NK-92 (cell line): Measurements from ENCODE around the gene DICER1.
A peak's percentile ranks its signal among the peaks of the same experiment; 100 is the strongest.
"Not testable (repeated sequence)": the region's sequence is repeated elsewhere in the genome, so short reads cannot be mapped to it uniquely, and the experiment has no call there.

Source experiments
- DNase-seq: peaks from one replicate; lab custom pipeline; 2025; ENCODE audit not compliant: unreplicated experiment; lab: John Stamatoyannopoulos, UW

DICER1 gene

GRCh38 chr14:95157327-95158189, at the start of gene DICER1:
Gene DICER1 (minus strand): TSS chr14:95157529. CDS start chr14:95133458, 24,071 bp downstream.
- DNase-seq: peak; percentile 60

GRCh38 chr14:95206534-95206933, 49.2 kb upstream of the DICER1 start:
- DNase-seq: no peak

GRCh38 chr14:95204705-95205104, 47.4 kb upstream of the DICER1 start:
- DNase-seq: no peak

GRCh38 chr14:95201745-95202144, 44.4 kb upstream of the DICER1 start:
- not testable (repeated sequence) for DNase-seq

- no peak for DNase-seq
These were observed 43.1 kb upstream of the DICER1 start for GRCh38 chr14:95200404-95200803.

GRCh38 chr14:95199298-95199983, 42.1 kb upstream of the DICER1 start:
- DNase-seq: no peak

GRCh38 chr14:95198320-95198719, 41.0 kb upstream of the DICER1 start:
- no peak for DNase-seq

GRCh38 chr14:95197551-95197950, 40.2 kb upstream of the DICER1 start:
- no peak for DNase-seq

GRCh38 chr14:95196826-95197545, 39.7 kb upstream of the DICER1 start:
- DNase-seq: no peak

GRCh38 chr14:95196268-95196667, 38.9 kb upstream of the DICER1 start:
- no peak for DNase-seq

- DNase-seq: no peak
These were observed 37.7 kb upstream of the DICER1 start for GRCh38 chr14:95195031-95195430.

GRCh38 chr14:95193081-95193480, 35.8 kb upstream of the DICER1 start:
- no peak for DNase-seq

- DNase-seq: no peak
These were observed 35.0 kb upstream of the DICER1 start for GRCh38 chr14:95192311-95192710.

- DNase-seq: no peak
These were observed 34.3 kb upstream of the DICER1 start for GRCh38 chr14:95191445-95192199.

- DNase-seq: no peak
These were observed 33.5 kb upstream of the DICER1 start for GRCh38 chr14:95190857-95191256.

- DNase-seq: no peak
These were observed 33.1 kb upstream of the DICER1 start for GRCh38 chr14:95190346-95190840.

GRCh38 chr14:95189367-95190132, 32.2 kb upstream of the DICER1 start:
- DNase-seq: no peak

- no peak for DNase-seq
These were observed 31.1 kb upstream of the DICER1 start for GRCh38 chr14:95188380-95188779.

GRCh38 chr14:95185767-95186392, 28.6 kb upstream of the DICER1 start:
- no peak for DNase-seq
